ENCODE results near the gene METTL27.

Gene METTL27

DNA sequence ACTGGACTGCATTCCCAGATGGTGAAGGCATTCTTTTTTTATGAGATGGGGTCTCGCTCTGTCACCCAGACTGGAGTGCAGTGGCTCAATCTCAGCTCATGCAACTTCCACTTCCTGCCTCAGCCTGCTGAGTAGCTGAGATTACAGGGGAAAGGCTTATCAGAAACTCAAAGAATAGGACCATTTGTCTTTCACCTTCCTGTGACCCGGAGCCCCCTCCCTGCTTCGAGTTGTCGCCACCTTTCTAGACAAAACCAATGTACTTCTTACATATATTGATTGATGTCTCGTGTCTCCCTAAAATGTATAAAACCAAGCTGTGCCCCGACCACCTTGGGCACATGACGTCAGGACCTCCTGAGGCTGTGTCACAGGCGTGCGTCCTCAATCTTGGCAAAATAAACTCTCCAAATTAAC lies 1.8 kb upstream of the METTL27 start:
- TF ChIP-seq, protein P1, sequence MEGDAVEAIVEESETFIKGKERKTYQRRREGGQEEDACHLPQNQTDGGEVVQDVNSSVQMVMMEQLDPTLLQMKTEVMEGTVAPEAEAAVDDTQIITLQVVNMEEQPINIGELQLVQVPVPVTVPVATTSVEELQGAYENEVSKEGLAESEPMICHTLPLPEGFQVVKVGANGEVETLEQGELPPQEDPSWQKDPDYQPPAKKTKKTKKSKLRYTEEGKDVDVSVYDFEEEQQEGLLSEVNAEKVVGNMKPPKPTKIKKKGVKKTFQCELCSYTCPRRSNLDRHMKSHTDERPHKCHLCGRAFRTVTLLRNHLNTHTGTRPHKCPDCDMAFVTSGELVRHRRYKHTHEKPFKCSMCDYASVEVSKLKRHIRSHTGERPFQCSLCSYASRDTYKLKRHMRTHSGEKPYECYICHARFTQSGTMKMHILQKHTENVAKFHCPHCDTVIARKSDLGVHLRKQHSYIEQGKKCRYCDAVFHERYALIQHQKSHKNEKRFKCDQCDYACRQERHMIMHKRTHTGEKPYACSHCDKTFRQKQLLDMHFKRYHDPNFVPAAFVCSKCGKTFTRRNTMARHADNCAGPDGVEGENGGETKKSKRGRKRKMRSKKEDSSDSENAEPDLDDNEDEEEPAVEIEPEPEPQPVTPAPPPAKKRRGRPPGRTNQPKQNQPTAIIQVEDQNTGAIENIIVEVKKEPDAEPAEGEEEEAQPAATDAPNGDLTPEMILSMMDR (conservative IDR thresholded peaks at IDR 0.05; ENCODE audit: low read length), result no peak
- no peak for TF ChIP-seq EZH2phosphoT487 (IDR thresholded peaks at IDR 0.05; ENCODE audit: borderline replicate concordance)
- no peak overlapping the region for H2AFZ ChIP-seq (ENCODE audit: low read length)
- no peak overlapping the region for H3K9ac ChIP-seq (ENCODE audit: low read depth, low read length, poor library complexity, severe bottlenecking)
- no peak overlapping the region for H3K4me3 ChIP-seq (ENCODE audit: low read length, poor library complexity, severe bottlenecking)
- no peaks in the 10 kb centered on the region for H3K9me3 ChIP-seq (ENCODE audit: insufficient read depth, low read depth, low read length)
- H3K36me3 ChIP-seq (ENCODE audit: insufficient read depth, low read length), result no peaks in the 10 kb centered on the region
- H4K20me1 ChIP-seq (ENCODE audit: insufficient read depth, low read length, poor library complexity, severe bottlenecking), result no peaks in the 10 kb centered on the region
- no peaks in the 10 kb centered on the region for H3K9me2 ChIP-seq (replicated peaks; ENCODE audit: low read depth, low read length)
- H3K27me3 ChIP-seq (ENCODE audit: insufficient read depth, low read length, poor library complexity, severe bottlenecking), result no peaks in the 10 kb centered on the region
- peaks cover 6% of the 10 kb centered on the region for H3K4me1 ChIP-seq (ENCODE audit: insufficient read depth, low read length, poor library complexity, severe bottlenecking)
- H3K79me2 ChIP-seq (ENCODE audit: insufficient read depth, low read length), result no peaks in the 10 kb centered on the region
- no peak overlapping the region for H3K4me2 ChIP-seq (ENCODE audit: low read depth, low read length, poor library complexity, severe bottlenecking)
- H3F3A ChIP-seq (ENCODE audit: low read depth), result no peaks in the 10 kb centered on the region

DNA sequence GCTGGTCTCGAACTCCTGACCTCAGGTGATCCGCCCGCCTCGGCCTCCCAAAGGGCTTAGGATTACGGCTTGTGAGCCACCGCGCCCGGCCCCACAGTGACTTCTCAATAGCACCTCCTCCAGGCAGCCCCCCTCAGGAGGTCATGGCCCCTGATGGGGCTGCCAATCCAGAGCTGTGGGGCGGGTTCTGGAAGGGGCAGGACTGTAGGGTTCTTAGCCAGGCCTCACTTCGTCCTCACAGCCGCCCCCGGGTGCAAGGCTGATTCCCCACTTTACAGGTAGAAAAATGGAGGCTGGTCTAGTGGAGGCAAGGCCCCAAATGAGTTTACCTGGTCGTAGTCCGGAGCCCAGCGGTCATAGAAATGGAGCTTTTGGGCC lies 638 bp downstream of the METTL27 start:
- H3K4me2 ChIP-seq (ENCODE audit: low read depth, low read length, poor library complexity, severe bottlenecking), result peak overlapping the region; percentile 77
- peak overlapping the region; percentile 66 for H3K9ac ChIP-seq (ENCODE audit: low read depth, low read length, poor library complexity, severe bottlenecking)
- H3K4me1 ChIP-seq (ENCODE audit: insufficient read depth, low read length, poor library complexity, severe bottlenecking), result peaks cover 17% of the 10 kb centered on the region
- no peaks in the 10 kb centered on the region for H3K9me3 ChIP-seq (ENCODE audit: insufficient read depth, low read depth, low read length)
- H3F3A ChIP-seq (ENCODE audit: low read depth), result no peaks in the 10 kb centered on the region
- no peaks in the 10 kb centered on the region for H3K9me2 ChIP-seq (replicated peaks; ENCODE audit: low read depth, low read length)
- H2AFZ ChIP-seq (ENCODE audit: low read length), result peak overlapping the region; percentile 72
- TF ChIP-seq, protein P1 (conservative IDR thresholded peaks at IDR 0.05; ENCODE audit: low read length), result no peak
- no peak for TF ChIP-seq EZH2phosphoT487 (IDR thresholded peaks at IDR 0.05; ENCODE audit: borderline replicate concordance)
- peak overlapping the region; percentile 72 for H3K4me3 ChIP-seq (ENCODE audit: low read length, poor library complexity, severe bottlenecking)
- H4K20me1 ChIP-seq (ENCODE audit: insufficient read depth, low read length, poor library complexity, severe bottlenecking), result no peaks in the 10 kb centered on the region
- H3K36me3 ChIP-seq (ENCODE audit: insufficient read depth, low read length), result no peaks in the 10 kb centered on the region
- H3K79me2 ChIP-seq (ENCODE audit: insufficient read depth, low read length), result no peaks in the 10 kb centered on the region
- no peaks in the 10 kb centered on the region for H3K27me3 ChIP-seq (ENCODE audit: insufficient read depth, low read length, poor library complexity, severe bottlenecking)

DNA sequence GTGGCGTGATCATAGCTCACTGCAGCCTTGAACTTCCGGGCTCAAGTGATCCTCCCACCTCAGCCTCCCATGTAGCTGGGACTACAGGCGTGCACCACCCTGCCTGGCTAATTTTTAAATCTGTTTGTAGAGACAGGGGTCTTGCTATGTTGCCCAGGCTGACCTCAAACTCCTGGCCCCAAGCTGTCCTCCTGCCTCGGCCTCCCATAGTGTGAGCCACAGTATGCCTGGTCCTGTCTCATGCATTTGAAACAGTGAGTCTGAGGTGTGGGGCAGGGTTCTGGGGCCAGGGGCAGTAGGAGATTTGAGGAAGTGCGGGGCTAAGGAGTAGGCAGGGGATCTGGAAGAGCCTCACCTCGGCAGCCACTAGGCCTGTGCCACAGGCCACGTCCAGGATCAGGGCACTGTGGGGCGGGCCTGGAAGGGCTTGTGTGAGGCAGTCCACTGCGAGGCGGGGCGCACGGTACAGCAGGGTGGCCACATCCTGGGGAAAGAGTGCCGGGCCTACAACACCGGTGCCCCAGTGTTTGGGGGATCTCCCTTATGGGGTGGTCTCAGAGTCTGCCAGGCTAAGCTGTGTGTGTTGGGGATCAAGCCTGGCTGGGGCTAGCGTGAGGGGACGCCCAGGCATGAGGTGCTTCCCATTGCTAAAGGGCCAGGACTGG lies 1.5 kb downstream of the METTL27 start:
- Histone ChIP-seq H3K4me3 (ENCODE audit: low read length, poor library complexity, severe bottlenecking) (no peak overlapping the region), H2AFZ (ENCODE audit: low read length) (no peak overlapping the region), H3K9ac (ENCODE audit: low read depth, low read length, poor library complexity, severe bottlenecking) (no peak overlapping the region), H3K9me2 (replicated peaks; ENCODE audit: low read depth, low read length) (no peaks in the 10 kb centered on the region), H3K4me2 (ENCODE audit: low read depth, low read length, poor library complexity, severe bottlenecking) (no peak overlapping the region), H4K20me1 (ENCODE audit: insufficient read depth, low read length, poor library complexity, severe bottlenecking) (no peaks in the 10 kb centered on the region), H3K4me1 (ENCODE audit: insufficient read depth, low read length, poor library complexity, severe bottlenecking) (peaks cover 17% of the 10 kb centered on the region), H3K36me3 (ENCODE audit: insufficient read depth, low read length) (no peaks in the 10 kb centered on the region), H3F3A (ENCODE audit: low read depth) (no peaks in the 10 kb centered on the region), H3K79me2 (ENCODE audit: insufficient read depth, low read length) (no peaks in the 10 kb centered on the region), H3K27me3 (ENCODE audit: insufficient read depth, low read length, poor library complexity, severe bottlenecking) (no peaks in the 10 kb centered on the region), H3K9me3 (ENCODE audit: insufficient read depth, low read depth, low read length) (no peaks in the 10 kb centered on the region)
- TF ChIP-seq, protein P1 (conservative IDR thresholded peaks at IDR 0.05; ENCODE audit: low read length), result no peak
- no peak for TF ChIP-seq EZH2phosphoT487 (IDR thresholded peaks at IDR 0.05; ENCODE audit: borderline replicate concordance)

Measured in Loucy (cell line).